GM12891 (cell line): ENCODE data around the gene IFRD1.
"Not testable (repeated sequence)": the region's sequence is repeated elsewhere in the genome, so short reads cannot be mapped to it uniquely, and the experiment has no call there.

Experiments used
- DNase-seq: peaks from one replicate; pipeline ENCODE4 v3.0.0; 2011; ENCODE audit warnings: low spot score; ENCODE audit not compliant: insufficient read length
- FAIRE-seq: peaks from 2 replicates; lab custom pipeline; 2011; peaks lifted over from hg19 to GRCh38; lab: Jason Lieb, UNC
- PAX5 ChIP-seq: IDR thresholded peaks from 2 replicates; pipeline ENCODE4 v1.6.1; 2011; ENCODE audit warnings: low read length, moderate library complexity, mild to moderate bottlenecking; ENCODE audit not compliant: insufficient read depth, severe bottlenecking
- POLR2A ChIP-seq: IDR thresholded peaks from 2 replicates; pipeline ENCODE4 v1.6.1; 2011; ENCODE audit warnings: low read depth, low read length, control low read depth
- POLR2AphosphoS5 ChIP-seq: IDR thresholded peaks from 2 replicates; pipeline ENCODE4 v1.6.1; 2011; ENCODE audit warnings: low read depth, low read length, control low read depth
- POU2F2 ChIP-seq: IDR thresholded peaks from 2 replicates; pipeline ENCODE4 v1.6.1; 2011; ENCODE audit warnings: low read depth, mild to moderate bottlenecking, control low read depth, low read length, moderate library complexity
- SPI1 ChIP-seq: IDR thresholded peaks from 2 replicates; pipeline ENCODE4 v1.6.1; 2011; ENCODE audit warnings: low read depth, low read length, control low read depth
- TAF1 ChIP-seq: IDR thresholded peaks from 2 replicates; pipeline ENCODE4 v1.6.1; 2011; ENCODE audit warnings: low read depth, low read length, control low read depth

The IFRD1 gene

GRCh38 chr7:112450807-112451761 is 824 bp downstream of the IFRD1 start:
- peak; percentile 25; the same call in 1 of the 2 replicates for TF ChIP-seq POLR2A
- no peak for TF ChIP-seq PAX5
- no peak; the same call in 1 of the 2 replicates for TF ChIP-seq POLR2AphosphoS5
- TF ChIP-seq TAF1, result no peak
- TF ChIP-seq POU2F2, result peak; percentile 90; the same call in 1 of the 2 replicates
- TF ChIP-seq SPI1, result no peak
- DNase-seq (peak; percentile 75), FAIRE-seq (no peak)

GRCh38 chr7:112452102-112452888 is 2.0 kb downstream of the IFRD1 start:
- TF ChIP-seq TAF1, result no peak
- 0 out of 2 replicates have a peak, but pooled peaks have one; percentile 24 for TF ChIP-seq POLR2A
- DNase-seq, result no peak
- no peak for FAIRE-seq

GRCh38 chr7:112453505-112454171 is 3.4 kb downstream of the IFRD1 start:
- DNase-seq (no peak), FAIRE-seq (no peak)
- TF ChIP-seq TAF1, result no peak
- no peak for TF ChIP-seq POU2F2
- no peak for TF ChIP-seq POLR2AphosphoS5
- no peak for TF ChIP-seq POLR2A

GRCh38 chr7:112454191-112454590 is 3.9 kb downstream of the IFRD1 start:
- FAIRE-seq, DNase-seq: not testable (repeated sequence)

GRCh38 chr7:112459645-112460044 is 9.4 kb downstream of the IFRD1 start:
- DNase-seq (no peak), FAIRE-seq (no peak)
- TF ChIP-seq POLR2AphosphoS5, result no peak
- no peak for TF ChIP-seq TAF1
- TF ChIP-seq PAX5, result no peak
- no peak for TF ChIP-seq POU2F2
- TF ChIP-seq SPI1, result no peak
- TF ChIP-seq POLR2A, result no peak

GRCh38 chr7:112462236-112462635 is 12.0 kb downstream of the IFRD1 start:
- DNase-seq (no peak), FAIRE-seq (no peak)
- TF ChIP-seq SPI1, result no peak
- TF ChIP-seq TAF1, result no peak
- TF ChIP-seq PAX5, result no peak

GRCh38 chr7:112467867-112468266 is 17.6 kb downstream of the IFRD1 start:
- DNase-seq (no peak), FAIRE-seq (no peak)

GRCh38 chr7:112470194-112470593 is 19.9 kb downstream of the IFRD1 start:
- TF ChIP-seq POU2F2, result no peak
- TF ChIP-seq TAF1, result no peak
- FAIRE-seq, result no peak
- DNase-seq, result no peak

More at GRCh38 chr7:112467867-112468266, 17.6 kb downstream of the IFRD1 start:
- TF ChIP-seq POU2F2 (no peak), TAF1 (no peak), POLR2AphosphoS5 (no peak), SPI1 (no peak), PAX5 (no peak), POLR2A (no peak)

GRCh38 chr7:112476390-112477052 is 26.3 kb downstream of the IFRD1 start:
- no peak for TF ChIP-seq POLR2A
- TF ChIP-seq POLR2AphosphoS5, result peak; percentile 47; the same call in 1 of the 2 replicates
- DNase-seq (no peak), FAIRE-seq (no peak)
